HG02763 (cell line): ENCODE data around the gene CA7.
"Not testable (repeated sequence)": the region's sequence is repeated elsewhere in the genome, so short reads cannot be mapped to it uniquely, and the experiment has no call there.

ENCODE experiments used
- ATAC-seq: cut with Tn5 transposase; IDR thresholded peaks from one replicate; pipeline ENCODE4 v1.9.1; 2021; ENCODE audit warnings: mild to moderate bottlenecking, moderate library complexity; ENCODE audit not compliant: unreplicated experiment

The CA7 gene

DNA sequence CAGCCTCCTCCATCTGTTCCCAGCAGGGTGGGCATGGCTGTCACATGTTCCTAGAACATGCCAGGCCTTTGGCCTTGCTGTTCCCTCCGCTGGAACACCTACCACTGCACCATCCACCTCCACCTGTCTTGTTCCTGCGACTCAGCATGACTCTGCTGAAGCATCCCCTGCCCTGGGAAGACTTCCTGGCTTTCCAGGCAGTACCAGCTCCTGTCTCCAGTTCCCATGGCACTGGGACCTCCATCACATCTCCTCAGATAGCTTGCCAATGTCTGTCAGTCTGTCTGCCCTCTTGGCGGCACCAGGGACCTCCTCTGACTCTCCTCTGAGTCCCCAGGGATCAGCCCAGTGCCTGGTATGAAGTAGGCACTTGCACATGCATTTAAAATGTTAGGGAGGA lies 51.8 kb downstream of the CA7 start:
- ATAC-seq, result no peak

DNA sequence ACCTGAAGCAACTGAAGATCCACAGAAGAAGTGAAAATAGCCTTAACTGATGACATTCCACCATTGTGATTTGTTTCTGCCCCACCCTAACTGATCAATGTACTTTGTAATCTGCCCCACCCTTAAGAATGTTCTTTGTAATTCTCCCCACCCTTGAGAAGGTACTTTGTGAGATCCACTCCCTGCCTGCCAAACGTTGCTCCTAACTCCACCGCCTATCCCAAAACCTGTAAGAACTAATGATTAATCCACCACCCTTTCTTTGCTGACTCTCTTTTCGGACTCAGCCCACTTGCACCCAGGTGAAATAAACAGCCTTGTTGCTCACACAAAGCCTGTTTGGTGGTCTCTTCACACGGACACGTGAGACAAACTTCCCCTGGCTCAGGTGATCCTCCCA lies 52.5 kb downstream of the CA7 start:
- ATAC-seq, result not testable (repeated sequence)

DNA sequence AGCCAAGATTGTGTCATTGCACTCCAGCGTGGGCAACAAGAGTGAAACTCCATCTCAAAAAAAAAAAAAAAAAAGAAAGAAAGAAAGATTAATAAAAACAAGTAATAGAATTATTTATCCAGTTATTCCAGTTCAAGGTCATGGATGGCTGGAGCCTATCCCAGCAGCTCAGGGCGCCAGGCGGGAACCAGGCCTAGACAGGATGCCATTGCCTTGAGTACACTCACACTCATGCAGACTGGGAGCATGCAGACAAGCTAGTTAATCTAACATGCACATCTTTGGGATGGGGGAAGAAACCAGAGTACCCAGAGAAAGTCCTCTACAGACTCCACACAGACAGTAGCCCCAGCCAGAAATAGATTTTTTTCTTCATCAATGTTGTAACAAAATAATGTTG lies 54.0 kb downstream of the CA7 start:
- ATAC-seq, result no peak

DNA sequence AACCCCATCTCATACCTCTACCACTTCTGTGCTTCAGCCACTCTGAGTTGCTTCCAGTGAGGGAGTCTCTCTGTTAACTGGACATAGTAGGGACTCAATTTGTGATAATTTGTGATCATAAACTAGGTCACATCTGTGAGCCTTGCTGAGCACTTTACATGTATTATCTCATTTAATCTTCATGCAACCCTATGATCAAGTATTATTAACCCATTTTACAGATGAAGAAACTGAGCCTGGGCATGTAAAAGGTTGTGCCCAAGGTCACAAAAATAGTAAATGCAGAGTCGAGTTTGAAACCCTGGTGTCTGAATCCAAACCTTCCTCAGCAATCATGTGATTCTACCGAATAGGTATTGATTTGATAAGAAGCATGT lies 54.7 kb downstream of the CA7 start:
- ATAC-seq, result no peak

DNA sequence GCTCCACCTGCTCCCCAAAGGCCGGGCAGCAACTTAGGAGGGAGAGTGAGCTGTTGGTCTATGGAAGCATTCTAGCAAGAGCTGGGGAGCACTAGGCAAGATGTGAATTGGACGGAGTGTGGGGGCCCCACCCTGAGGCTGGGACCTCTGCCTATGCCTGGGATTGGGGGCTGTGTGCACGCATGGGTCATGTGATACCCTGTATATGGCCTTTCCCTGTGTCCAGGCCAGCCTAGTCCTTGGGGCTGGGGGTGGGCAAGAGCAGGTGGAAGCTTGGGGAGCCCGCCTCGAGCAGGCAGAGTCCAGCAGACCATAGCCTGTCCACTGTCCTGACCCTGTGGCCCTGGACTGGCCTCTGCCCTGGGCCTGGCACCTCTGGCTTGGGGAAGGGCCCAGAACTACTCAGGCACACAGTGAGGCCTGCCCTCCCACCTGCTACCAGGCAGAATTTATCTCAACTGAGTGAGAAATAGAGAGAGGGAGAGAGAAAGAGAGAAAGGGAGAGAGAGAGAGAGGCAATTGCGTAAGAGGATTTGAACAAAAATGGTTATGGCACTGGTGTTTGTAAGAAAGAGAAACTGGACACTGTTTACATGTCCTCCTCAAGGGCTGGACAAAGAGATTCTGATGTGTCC lies 55.2 kb downstream of the CA7 start:
- no peak for ATAC-seq

DNA sequence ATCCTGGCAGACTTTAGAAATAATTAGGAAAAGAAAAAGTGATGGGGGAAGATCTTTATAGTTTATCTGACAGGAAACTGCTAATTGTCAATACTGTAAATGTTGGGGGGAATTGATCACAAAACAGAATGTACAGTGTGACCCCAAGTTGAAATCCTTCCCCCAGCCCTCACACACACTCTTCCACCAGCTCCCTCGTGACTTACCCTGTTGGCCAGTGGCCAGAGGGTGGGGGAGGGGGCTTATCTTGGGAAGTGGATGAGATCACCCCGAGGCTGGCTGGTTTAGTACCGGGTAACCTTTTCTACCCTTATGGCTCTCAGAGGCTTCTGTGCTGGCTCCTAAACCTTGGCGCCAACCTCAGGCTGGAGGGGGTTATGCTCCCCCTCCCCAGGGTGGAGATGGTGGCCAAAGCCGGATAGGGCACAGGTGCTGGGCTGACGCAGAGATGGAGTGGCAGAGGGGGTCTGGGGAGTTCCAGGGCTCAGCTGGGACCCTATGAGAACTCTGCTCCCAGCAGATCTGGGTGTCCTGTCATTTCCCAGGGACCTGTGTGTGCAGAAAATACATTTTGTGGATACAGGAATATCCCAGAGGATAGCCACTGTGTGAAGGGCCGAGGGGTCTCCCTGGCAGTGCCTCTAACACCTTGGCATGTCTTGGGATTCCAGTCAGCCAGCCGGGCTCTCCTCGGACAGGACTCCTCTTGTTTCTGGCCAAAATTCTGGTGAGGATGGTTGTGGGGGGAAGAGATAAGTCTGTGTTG lies 55.9 kb downstream of the CA7 start:
- no peak for ATAC-seq

DNA sequence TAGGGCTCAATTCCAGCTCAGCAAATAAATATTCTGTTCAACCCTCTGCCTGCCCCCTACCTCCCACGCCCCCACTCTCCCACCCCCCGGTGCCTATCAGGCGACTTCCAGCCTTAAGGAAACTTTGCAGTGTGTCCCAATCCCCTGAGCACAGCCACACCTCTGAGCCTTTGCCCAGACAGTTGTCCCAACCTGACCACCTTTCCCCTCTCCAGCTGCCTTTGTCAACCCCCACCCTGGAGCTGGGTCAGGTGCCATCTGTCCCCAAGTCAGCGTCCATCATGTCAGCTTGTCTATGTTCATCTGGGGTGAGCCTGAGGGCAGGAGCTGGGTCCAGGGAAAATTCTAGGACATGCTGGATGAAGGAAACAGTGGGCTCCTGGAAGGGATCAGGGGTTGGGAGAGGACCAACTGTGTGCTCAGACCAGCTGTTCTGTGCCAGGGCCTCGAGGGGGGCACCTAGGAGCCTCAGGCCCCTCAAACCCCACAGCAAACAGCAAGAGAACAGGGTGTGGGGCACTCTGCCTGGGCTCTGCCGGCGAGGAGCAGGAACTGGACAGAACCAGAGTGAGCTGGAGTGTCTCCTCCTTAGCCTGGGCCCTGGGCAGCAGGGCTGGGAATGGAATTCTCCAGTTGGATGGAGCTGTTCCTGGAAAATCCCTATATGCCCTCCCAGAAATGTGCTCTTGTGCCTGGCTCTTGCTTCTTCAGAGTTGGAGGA lies 56.7 kb downstream of the CA7 start:
- no peak for ATAC-seq

DNA sequence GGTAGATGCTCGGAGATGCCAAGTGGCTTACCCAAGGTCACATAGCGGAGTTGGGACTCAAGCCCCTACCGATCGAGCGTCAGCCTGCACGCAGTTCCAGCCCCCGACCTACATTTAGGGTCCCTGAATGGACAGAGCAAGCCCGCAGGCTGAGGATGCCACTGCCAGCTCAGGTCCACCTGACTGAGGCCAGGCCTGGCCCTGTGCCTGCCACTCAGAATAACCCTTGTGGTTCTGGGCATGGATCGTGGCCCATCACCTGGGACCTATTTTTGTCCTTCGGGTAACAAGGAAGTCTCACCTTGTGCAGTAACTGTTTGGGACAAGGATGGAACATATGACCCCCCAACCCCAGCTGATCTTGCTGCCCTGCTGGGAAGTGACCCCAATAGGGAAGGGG lies 57.4 kb downstream of the CA7 start:
- no peak for ATAC-seq

DNA sequence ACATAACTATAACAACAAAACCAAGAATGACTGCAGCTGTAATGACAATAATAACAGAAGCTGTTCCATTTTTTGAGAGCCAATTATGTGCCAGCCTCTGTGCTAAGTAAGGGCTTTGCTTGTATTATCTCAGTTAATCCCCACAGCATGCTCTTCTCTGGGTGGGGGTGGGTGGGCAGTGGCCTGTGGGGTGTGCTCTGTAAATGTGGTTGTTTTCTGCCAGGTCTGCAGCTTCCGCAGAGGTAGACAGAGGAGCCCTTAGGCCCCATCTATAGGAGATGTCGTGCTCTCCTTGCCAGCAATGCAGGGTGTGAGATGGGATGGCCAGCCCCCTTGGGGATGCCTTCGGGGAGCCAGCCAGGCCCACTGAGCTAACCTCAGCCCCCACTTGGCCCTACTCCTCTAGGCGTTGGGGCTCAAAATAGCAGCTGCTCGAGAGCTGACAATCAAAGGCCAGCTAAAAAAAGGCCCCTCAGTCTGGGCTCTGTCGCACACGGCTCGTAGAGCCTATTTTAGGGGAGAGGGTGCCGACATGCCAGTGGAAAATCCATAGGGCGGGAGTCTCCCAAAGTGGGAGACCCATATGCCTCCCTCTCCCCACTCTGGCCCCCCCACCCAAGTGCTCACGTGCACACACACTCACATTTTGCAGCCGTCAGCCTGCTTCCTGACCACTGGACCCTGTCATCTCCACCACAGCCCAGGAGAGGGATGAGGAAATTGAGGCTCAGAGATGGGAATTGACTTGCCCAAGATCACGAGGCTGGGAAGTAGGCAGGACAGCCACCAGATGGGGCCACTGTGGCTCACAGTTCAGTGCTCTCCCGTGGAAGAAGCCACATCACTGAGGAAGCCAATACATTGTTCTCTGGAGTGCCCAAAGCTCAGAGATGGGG lies 58.7 kb downstream of the CA7 start:
- ATAC-seq, result no peak
